Endodermal cell (in vitro differentiated cells): Measurements from ENCODE around the gene DTD1. TPM values are rescaled to one million over a fixed set of nuclear protein-coding genes. Genes with fewer than 3 reads are reported as not detected.

Source experiments
- DNase-seq: peaks from one replicate; pipeline ENCODE4 v3.0.0-alpha.2; 2017
- H3K27ac ChIP-seq: 2 replicates; pipeline ENCODE4 v1.5.1; 2013; ENCODE audit warnings: mild to moderate bottlenecking, low read depth, low read length, moderate library complexity
- H3K27me3 ChIP-seq: 2 replicates; pipeline ENCODE4 v1.6.1; 2013; ENCODE audit warnings: mild to moderate bottlenecking, low read length, moderate library complexity; ENCODE audit not compliant: insufficient read depth, control insufficient read depth, poor library complexity, severe bottlenecking
- H3K36me3 ChIP-seq: 2 replicates; pipeline ENCODE4 v1.7.0; 2013; ENCODE audit warnings: mild to moderate bottlenecking, low read length, moderate library complexity; ENCODE audit not compliant: control insufficient read depth, insufficient read depth
- H3K4me1 ChIP-seq: one replicate; pipeline ENCODE4 v1.7.0; 2013; ENCODE audit warnings: low read length; ENCODE audit not compliant: control insufficient read depth, insufficient read depth
- H3K4me3 ChIP-seq: 2 replicates; pipeline ENCODE4 v1.5.1; 2013; ENCODE audit warnings: mild to moderate bottlenecking, low read length, moderate library complexity
- H3K9ac ChIP-seq: 2 replicates; pipeline ENCODE4 v1.6.1; 2013; ENCODE audit warnings: mild to moderate bottlenecking, low read length, moderate library complexity; ENCODE audit not compliant: poor library complexity, severe bottlenecking; ENCODE audit errors: extremely low read depth
- H3K9me3 ChIP-seq: 2 replicates; pipeline ENCODE4 v1.6.1; 2013; ENCODE audit warnings: mild to moderate bottlenecking, low read length, moderate library complexity; ENCODE audit not compliant: control insufficient read depth
- H3K27ac Mint-ChIP-seq: 2 replicates; pipeline ENCODE4 v1.8.0; 2020; ENCODE audit warnings: mixed read lengths
- H3K27me3 Mint-ChIP-seq: 2 replicates; pipeline ENCODE4 v1.8.0; 2021; ENCODE audit warnings: mild to moderate bottlenecking, mixed read lengths; ENCODE audit not compliant: insufficient read depth
- H3K36me3 Mint-ChIP-seq: 2 replicates; pipeline ENCODE4 v1.8.0; 2020; ENCODE audit warnings: low read depth, mixed read lengths
- H3K4me1 Mint-ChIP-seq: 2 replicates; pipeline ENCODE4 v1.8.0; 2020; ENCODE audit warnings: mixed read lengths
- H3K4me3 Mint-ChIP-seq: 2 replicates; pipeline ENCODE4 v1.8.0; 2020; ENCODE audit warnings: mild to moderate bottlenecking, moderate library complexity, mixed read lengths
- H3K9me3 Mint-ChIP-seq: 2 replicates; pipeline ENCODE4 v1.8.0; 2020; ENCODE audit warnings: mild to moderate bottlenecking, mixed read lengths
- CTCF ChIP-seq: fragments of 200-600 bp; sonication (generic); conservative IDR thresholded peaks from 2 replicates; pipeline ENCODE4 v1.5.0; 2021; ENCODE audit warnings: antibody characterized with exemption, mild to moderate bottlenecking
- WGBS, 2 experiments: methylation state at CpG; one replicate each; pipeline versions ENCODE4 v1.1.5 to v1.1.7; 2013; ENCODE audit warnings: missing lambda C conversion rate in 2 of 2, mixed read lengths in 1 of 2; ENCODE audit not compliant: insufficient coverage in 1 of 2, insufficient read length in 1 of 2; 5-methylcytosine and 5-hydroxymethylcytosine counted together
- total RNA-seq, 2 donors: library from RNA; stranded (reverse); fragmentation: NEBNext Ultra II Directional in 1 of 2; extraction: Animal tissue kit (Norgen Biotek cat#: 25700) in 1 of 2; gene quantifications; 2 replicates in 1 of 2; 3 replicates in 1 of 2; pipeline ENCODE4 v1.2.1, GENCODE V29; 2021

The DTD1 gene
- total RNA-seq, 2 donors from 2014 or later = 34.2 to 44.0 TPM

DNA sequence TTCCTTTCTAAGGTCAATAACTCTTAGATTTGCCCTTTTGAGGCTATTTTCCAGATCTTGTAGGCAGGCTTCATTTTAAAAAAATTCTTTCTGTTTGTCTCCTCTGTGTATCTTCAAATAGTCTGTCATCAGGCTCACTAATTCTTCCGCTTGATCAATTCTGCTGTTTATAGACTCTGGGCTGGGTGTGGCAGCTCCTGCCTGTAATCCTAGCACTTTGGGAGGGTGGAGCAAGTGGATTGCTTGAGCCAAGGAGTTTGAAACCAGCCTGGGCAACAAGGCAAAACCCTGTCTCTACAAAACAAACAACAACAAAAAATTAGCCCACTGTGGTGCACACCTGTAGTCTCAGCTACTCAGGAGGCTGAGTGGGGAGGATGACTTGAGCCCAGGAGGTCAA, 185.7 kb downstream of the DTD1 start:
- Histone ChIP-seq H3K4me3 (no peak overlapping the region), H3K27ac (no peak overlapping the region), H3K27me3 (no peaks in the 10 kb centered on the region), H3K4me1 (no peaks in the 10 kb centered on the region), H3K9me3 (no peaks in the 10 kb centered on the region), H3K36me3 (no peaks in the 10 kb centered on the region), H3K9ac (no peak overlapping the region)
- H3K4me3 Mint-ChIP-seq = no peak overlapping the region
- no peaks in the 10 kb centered on the region for H3K9me3 Mint-ChIP-seq
- no peak for TF ChIP-seq CTCF
- 78 to 100% methylated on average over 1 of the region's 1 CpG for WGBS, 2 experiments
- no peaks in the 10 kb centered on the region for H3K27me3 Mint-ChIP-seq
- no peaks in the 10 kb centered on the region for H3K4me1 Mint-ChIP-seq
- DNase-seq = no peak
- no peak overlapping the region for H3K27ac Mint-ChIP-seq
- H3K36me3 Mint-ChIP-seq = no peaks in the 10 kb centered on the region

- no peak for DNase-seq
- H3K9ac ChIP-seq = no peak overlapping the region
- H3K9me3 Mint-ChIP-seq = no peaks in the 10 kb centered on the region
- H3K27ac ChIP-seq = no peak overlapping the region
- no peak for TF ChIP-seq CTCF
- no peak overlapping the region for H3K4me3 ChIP-seq
- no peaks in the 10 kb centered on the region for H3K27me3 Mint-ChIP-seq
- H3K27me3 ChIP-seq = no peaks in the 10 kb centered on the region
- no peaks in the 10 kb centered on the region for H3K36me3 ChIP-seq
- 86 to 100% methylated on average over 1 to 2 of the region's 2 CpGs for WGBS, 2 experiments
- no peaks in the 10 kb centered on the region for H3K4me1 Mint-ChIP-seq
- H3K36me3 Mint-ChIP-seq = no peaks in the 10 kb centered on the region
- no peaks in the 10 kb centered on the region for H3K4me1 ChIP-seq
- no peaks in the 10 kb centered on the region for H3K9me3 ChIP-seq
- no peak overlapping the region for H3K27ac Mint-ChIP-seq
- no peak overlapping the region for H3K4me3 Mint-ChIP-seq
These were observed 186.4 kb downstream of the DTD1 start for GRCh38 chr20:18774207-18774606.

- 94 to 95% methylated on average over 4 to 5 of the region's 5 CpGs for WGBS, 2 experiments
- Mint-ChIP-seq H3K27ac (no peak overlapping the region), H3K36me3 (no peaks in the 10 kb centered on the region), H3K4me1 (no peaks in the 10 kb centered on the region), H3K27me3 (no peaks in the 10 kb centered on the region), H3K4me3 (no peak overlapping the region), H3K9me3 (no peaks in the 10 kb centered on the region)
- Histone ChIP-seq H3K27ac (no peak overlapping the region), H3K4me3 (no peak overlapping the region), H3K9ac (no peak overlapping the region), H3K27me3 (no peaks in the 10 kb centered on the region), H3K9me3 (no peaks in the 10 kb centered on the region), H3K36me3 (no peaks in the 10 kb centered on the region), H3K4me1 (no peaks in the 10 kb centered on the region)
- no peak for TF ChIP-seq CTCF
- no peak for DNase-seq
These were observed 187.8 kb downstream of the DTD1 start for GRCh38 chr20:18775633-18776032.
